ENCODE measurements around the gene PDF.
"Not testable (repeated sequence)": the region's sequence is repeated elsewhere in the genome, so short reads cannot be mapped to it uniquely, and the experiment has no call there.

Gene PDF

GRCh38 chr16:69313469-69313868 is 16.9 kb downstream of the PDF start:
- DNase-seq = no peak

DNA sequence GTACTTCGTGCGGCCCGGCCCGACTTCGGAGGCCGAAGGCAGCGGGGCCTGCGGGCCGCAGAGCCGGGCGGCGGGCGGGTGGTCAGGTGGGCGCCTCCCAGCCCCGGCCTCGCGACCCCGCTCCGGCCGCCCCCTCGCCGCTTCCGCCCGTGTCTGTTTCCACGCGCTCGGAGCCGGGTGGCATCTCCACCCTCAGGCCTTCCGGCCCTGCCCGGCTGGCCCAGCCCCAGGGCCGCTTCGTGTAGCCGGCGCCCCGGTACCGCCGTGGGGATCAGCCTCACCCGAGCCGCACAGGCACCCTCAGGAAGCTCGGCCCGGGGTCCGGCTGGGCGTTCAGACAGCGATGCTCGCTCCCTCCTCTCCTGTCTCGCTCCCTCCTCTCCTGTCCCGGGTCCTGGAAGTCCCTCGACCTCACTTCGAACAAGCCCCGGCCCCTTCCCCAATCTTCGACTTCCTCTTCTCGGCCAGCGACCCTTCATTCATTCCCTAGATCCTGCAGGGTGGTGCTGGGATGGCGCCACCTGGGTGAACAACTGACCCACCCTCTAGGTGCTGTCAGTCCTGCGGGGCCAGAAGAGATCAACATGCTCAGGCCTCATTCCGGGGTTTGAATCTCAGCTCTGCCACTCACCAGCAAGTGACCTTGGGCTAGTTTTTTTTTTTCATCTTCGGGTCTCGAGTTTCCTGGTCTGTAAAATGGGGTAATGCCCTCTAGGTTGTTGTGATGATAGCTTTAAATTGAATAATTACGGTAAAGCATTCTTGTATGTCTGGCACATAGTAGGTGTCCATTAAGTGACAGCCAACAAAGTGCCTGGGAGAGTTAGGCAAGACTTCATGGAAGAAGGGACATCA is 18.6 kb downstream of the PDF start:
- peak; percentile 58 for DNase-seq

DNA sequence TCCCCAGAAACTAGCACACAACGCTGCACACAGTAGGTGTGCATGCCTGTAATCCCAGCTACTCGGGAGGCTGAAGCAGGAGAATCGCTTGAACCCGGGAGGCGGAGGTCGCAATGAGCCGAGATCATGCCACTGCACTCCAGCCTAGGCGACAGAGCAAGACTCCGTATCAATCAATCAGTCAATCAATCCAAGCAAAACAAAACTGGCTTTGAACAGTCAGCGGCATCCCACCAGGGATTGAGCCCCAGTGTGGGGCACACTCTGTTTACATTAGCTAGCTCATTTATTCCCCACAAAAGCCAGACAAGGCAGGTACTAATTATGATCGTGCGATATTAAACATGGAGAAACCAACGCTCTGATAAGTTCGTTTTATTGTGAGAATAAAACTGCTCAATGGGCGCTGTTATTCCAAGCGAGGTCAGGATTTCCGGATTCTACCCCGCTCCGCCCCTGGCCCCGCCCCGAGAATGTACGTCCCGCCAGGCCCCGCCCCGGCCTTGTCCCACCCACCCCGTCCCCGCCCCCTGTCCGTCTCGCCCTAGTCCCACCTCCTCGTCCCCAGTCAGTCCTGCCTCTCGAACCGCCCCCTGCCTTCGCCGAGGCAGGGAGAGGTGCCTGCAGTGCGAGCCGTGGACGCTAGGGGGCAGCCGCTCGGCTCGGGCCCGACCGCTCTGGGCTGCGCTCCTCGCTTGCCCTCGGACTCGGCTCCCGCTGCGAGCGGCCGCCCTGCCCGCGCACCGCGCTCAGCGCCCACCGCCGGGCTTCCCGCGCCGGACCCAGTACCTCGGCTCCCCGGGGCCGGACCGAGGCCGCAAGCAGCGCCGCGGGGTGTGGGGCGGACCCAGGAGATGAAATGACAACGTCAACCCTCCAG is 19.5 kb downstream of the PDF start, which contains the start of gene VPS4A:
TSS of gene VPS4A (plus strand) at position 698 of the 880 bp plus-strand sequence. CDS start at position 860, 162 bp downstream.
- DNase-seq = peak; percentile 98

DNA sequence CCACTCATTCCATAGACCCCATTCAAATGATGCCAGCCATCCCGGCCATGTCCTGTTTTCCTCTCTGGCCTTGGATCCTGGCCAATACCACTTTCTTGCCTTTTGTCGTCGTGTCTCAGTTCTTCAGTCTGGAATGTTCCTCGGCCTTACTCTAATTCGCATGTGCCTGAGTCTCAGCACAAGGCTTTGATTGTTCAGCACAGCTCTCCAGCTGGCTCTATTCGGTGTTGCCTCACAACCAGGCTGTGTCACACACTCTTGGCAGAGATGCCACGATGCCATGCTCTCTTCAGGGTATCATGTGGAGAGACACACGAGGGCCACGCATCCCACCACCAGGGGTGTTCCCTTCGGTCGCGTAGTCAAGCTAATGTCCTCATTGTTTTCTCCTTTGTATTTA is 21.1 kb downstream of the PDF start:
- DNase-seq = no peak

DNA sequence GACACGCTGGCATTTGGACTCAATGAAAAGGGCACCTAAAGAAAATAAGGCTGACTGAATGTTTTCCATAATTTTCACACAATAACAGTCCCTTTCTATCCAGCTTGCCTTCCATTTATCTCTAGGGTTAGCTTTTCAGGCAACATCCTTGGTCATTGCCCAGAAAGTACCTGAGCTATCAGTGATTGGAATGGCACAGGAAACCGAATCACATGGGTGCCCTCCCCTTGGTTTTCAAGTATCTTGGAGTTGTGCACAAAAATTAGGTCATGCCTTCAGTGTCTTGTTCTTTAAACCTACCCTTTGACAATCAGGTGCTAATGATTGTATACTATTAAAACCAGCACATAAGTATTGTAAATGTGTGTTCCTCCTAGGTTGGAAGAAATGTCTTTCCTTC is 22.5 kb downstream of the PDF start:
- DNase-seq = no peak

- DNase-seq = no peak
Measured at GRCh38 chr16:69307091-69307490, 23.3 kb downstream of the PDF start.

GRCh38 chr16:69306031-69306430 is 24.4 kb downstream of the PDF start:
- DNase-seq = no peak

DNA sequence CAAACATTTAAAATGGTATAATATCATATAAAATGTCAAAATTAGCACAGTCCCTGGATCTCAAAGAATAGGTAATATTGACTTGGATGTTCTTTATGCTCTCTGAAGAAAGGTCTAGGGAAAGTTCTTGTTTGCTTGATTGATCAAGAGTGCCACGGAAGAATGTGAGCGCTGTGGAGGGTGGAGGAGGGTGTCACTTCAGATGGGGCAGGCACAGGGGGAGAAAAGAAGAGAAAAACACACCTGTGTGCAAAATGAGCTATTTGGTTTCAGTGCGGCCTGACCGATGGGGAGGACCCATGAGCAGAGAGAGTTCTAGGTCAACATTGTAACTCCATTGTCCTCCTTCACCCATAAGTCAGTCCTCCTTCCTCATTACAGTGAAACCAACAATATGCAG is 28.1 kb downstream of the PDF start:
- no peak for DNase-seq

GRCh38 chr16:69301861-69302260 is 28.5 kb downstream of the PDF start:
- DNase-seq = no peak

GRCh38 chr16:69301187-69301586 is 29.2 kb downstream of the PDF start:
- no peak for DNase-seq

DNA sequence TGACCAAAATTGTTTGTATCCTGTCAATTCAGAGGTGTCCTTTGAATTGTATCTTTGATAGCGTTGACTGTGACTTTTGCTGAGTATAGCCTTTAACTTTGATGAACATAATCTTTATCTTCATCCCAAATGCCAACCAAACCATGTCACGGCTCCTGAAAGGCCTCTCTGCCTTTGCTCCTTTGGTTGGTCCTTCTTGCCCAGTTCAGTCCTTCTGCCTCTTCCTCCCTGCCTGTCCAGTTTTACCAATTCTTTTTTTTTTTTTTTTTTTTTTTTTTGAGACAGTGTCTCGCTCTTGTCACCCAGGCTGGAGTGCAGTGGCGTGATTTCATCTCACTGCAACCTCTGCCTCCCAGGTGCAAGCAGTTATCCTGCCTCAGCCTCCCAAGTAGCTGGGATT is 32.1 kb downstream of the PDF start:
- no peak for DNase-seq

- DNase-seq = not testable (repeated sequence)
Measured at GRCh38 chr16:69296771-69297170, 33.6 kb downstream of the PDF start.

- DNase-seq = no peak
Measured at GRCh38 chr16:69294051-69294450, 36.3 kb downstream of the PDF start.

DNA sequence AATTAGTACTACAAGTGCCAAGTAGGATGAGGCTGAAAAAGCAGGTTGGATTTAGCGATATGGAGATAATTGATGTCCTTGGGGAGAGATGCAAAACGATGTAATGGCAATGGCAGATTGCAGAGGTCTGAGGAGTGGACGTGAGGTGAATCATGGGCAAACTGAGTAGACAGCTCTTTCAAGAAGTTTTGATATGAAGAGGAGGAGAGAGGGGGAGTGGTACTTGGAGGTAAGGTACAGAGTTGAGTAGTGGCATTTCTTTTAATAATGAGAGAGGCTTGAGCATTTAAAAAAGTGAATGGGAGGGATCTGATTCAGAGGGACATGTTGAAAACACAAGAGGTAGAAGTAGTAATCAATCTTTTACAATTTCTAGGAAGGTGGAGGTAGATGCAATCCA is 37.0 kb downstream of the PDF start:
- peak; percentile 38 for DNase-seq

DNA sequence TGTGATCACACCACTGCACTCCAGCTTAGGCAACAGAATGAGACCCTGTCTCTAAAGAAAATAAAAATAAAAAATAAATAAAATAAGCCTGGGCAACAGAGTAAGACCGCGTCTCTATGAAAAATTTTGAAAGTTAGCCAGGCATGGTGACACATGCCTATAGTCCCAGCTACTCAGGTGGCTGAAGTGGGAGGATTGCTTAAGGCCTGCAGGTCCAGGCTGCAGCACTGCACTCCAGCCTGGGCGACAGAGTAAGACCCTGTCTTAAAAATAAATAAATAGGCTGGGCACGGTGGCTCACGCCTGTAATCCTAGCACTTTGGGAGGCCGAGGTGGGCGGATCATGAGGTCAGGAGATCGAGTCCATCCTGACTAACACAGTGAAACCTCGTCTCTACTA is 38.7 kb downstream of the PDF start:
- not testable (repeated sequence) for DNase-seq

DNA sequence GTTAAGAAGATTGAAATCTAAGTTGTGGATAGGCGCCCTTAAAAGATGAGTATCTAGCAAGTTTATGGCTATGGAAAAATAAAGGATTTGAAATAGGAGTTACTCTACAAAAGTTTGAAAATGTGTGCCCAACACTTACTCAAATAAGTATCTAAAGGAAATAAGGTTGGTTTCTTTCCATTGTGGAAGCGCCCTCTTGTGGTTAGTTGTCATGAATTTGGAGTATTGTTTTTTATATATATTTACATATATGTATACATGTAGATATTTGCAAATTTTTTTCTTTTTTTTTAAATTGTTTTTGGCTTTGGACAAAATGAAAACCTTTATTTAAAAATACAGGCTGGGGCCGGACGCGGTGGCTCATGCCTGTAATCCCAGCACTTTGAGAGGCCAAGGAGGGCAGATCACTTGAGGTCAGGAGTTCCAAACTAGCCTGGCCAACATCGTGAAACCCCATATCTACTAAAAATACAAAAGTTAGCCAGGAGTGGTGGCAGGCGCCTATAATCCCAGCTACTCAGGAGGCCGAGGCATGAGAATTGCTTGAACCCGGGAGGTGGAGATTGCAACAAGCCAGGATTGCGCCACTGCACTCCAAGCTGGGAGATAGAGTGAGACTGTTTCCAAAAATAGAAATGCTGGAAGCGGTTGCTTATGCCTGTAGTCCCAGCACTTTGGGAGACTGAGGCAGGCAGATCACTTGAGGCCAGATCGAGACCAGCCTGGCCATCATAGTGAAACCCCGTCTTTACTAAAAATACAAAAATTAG is 43.3 kb downstream of the PDF start:
- DNase-seq = peak; percentile 63

DNA sequence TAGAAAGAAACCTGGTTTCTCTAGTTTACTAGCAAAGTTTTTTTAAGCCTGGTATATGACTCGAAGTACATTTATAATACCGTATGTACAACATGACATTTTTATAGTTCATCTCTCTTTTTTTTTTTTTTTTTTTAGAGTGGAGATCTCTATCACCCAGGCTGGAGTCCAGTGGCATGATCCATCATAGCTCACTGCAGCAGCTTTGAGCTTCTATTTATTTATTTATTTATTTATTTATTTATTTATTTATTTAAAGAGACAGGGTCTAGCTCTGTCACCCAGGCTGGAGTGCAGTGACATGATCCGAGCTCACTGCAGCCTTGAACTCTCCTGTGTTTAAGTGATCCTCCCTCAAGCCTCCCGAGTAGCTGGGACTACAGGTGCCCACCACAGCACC is 45.1 kb downstream of the PDF start:
- no peak for DNase-seq

- DNase-seq = no peak
Measured at GRCh38 chr16:69283851-69284250, 46.5 kb downstream of the PDF start.

DNA sequence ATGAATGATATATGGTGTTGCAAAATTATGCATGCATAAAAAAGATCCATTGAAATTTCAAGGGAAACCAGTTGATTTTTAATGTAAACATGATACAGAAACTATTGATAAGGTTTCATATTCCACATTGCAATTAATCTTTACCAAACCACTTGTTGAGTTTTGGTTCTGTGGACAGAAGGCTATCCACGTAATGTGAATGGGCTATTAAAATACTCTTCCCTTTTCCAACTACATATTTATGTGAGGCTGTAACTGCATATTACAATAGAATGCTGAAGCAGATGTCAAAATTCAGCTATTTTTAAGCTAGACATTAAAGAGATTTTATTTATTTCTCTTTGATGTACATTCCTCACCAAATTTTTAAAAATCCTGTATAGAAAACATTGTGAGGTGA is 53.0 kb downstream of the PDF start:
- no peak for DNase-seq

Measured in activated CD4-positive, alpha-beta T cell treated with anti-CD3 and anti-CD28 coated beads, Interleukin-10, Interleukin-2, amounts not matched to agents 100 ng/mL and 50 ng/mL, durations not matched to agents 16 hours and 8 hours (primary cell).